COLO668 (cell line): ENCODE results near the gene FLACC1.
"Not testable (repeated sequence)": the region's sequence is repeated elsewhere in the genome, so short reads cannot be mapped to it uniquely, and the experiment has no call there.

Experiments
- DNase-seq: peaks from one replicate; lab custom pipeline; 2025; ENCODE audit not compliant: unreplicated experiment; lab: John Stamatoyannopoulos, UW

Gene FLACC1

GRCh38 chr2:201357221-201357620 lies at the start of gene FLACC1:
Gene FLACC1 (minus strand): TSS chr2:201357345. CDS start chr2:201351404, 5,941 bp downstream.
- no peak for DNase-seq

- DNase-seq = no peak
These were observed 49.0 kb upstream of the FLACC1 start for GRCh38 chr2:201406077-201406662.

- DNase-seq = no peak
These were observed 47.6 kb upstream of the FLACC1 start for GRCh38 chr2:201404699-201405280.

- DNase-seq = no peak
These were observed 46.7 kb upstream of the FLACC1 start for GRCh38 chr2:201403880-201404279.

GRCh38 chr2:201402651-201403562 lies 45.8 kb upstream of the FLACC1 start:
- DNase-seq = no peak

GRCh38 chr2:201401815-201402214 lies 44.7 kb upstream of the FLACC1 start:
- no peak for DNase-seq

- no peak for DNase-seq
These were observed 39.5 kb upstream of the FLACC1 start for GRCh38 chr2:201396595-201396994.

GRCh38 chr2:201383136-201383535 lies 26.0 kb upstream of the FLACC1 start:
- no peak for DNase-seq

GRCh38 chr2:201378496-201379397 lies 21.6 kb upstream of the FLACC1 start:
- no peak for DNase-seq

GRCh38 chr2:201377218-201377617 lies 20.1 kb upstream of the FLACC1 start:
- DNase-seq = no peak

- DNase-seq = no peak
These were observed 12.6 kb upstream of the FLACC1 start for GRCh38 chr2:201369775-201370174.

- not testable (repeated sequence) for DNase-seq
These were observed 12.2 kb upstream of the FLACC1 start for GRCh38 chr2:201369318-201369717.

GRCh38 chr2:201366146-201366545 lies 9.0 kb upstream of the FLACC1 start:
- DNase-seq = no peak

- no peak for DNase-seq
These were observed 6.9 kb upstream of the FLACC1 start for GRCh38 chr2:201363857-201364560.

GRCh38 chr2:201362396-201362795 lies 5.3 kb upstream of the FLACC1 start:
- DNase-seq = no peak

GRCh38 chr2:201361078-201361733 lies 4.1 kb upstream of the FLACC1 start:
- no peak for DNase-seq

GRCh38 chr2:201360256-201360655 lies 3.1 kb upstream of the FLACC1 start:
- DNase-seq = no peak

- DNase-seq = no peak
These were observed 1.5 kb upstream of the FLACC1 start for GRCh38 chr2:201358684-201359083.

- DNase-seq = no peak
These were observed 4.0 kb downstream of the FLACC1 start for GRCh38 chr2:201353116-201353515.

- DNase-seq = no peak
These were observed 6.3 kb downstream of the FLACC1 start for GRCh38 chr2:201350879-201351278.
